Thoracic aorta (tissue), 2 donors: ENCODE results near the gene ATP13A1. TPM values are rescaled to one million over a fixed set of nuclear protein-coding genes. Genes with fewer than 3 reads are reported as not detected.
"Not testable (repeated sequence)": the region's sequence is repeated elsewhere in the genome, so short reads cannot be mapped to it uniquely, and the experiment has no call there.

ENCODE experiments used
- ATAC-seq: fragments of 150-250 bp; one replicate; pipeline ENCODE4 v1.8.0; 2017; ENCODE audit warnings: low read depth; ENCODE audit not compliant: insufficient number of reproducible peaks, low FRiP score
- DNase-seq: peaks from one replicate; pipeline ENCODE4 v3.0.0-alpha.2; 2020; ENCODE audit warnings: low spot score
- H3K27ac ChIP-seq, 2 donors: fragments of 200-600 bp; sonication (generic); 1 replicate in 1 of 2; 2 replicates in 1 of 2; pipeline ENCODE4 v1.5.1; 2016; ENCODE audit warnings: mild to moderate bottlenecking in 2 of 2, moderate library complexity in 2 of 2
- H3K27me3 ChIP-seq: fragments of 200-600 bp; sonication (generic); replicated peaks from 2 replicates; pipeline ENCODE4 v1.6.0; 2016; ENCODE audit warnings: mild to moderate bottlenecking; ENCODE audit not compliant: insufficient read depth
- H3K36me3 ChIP-seq: fragments of 200-600 bp; sonication (generic); one replicate; pipeline ENCODE4 v1.5.1; 2016
- H3K4me1 ChIP-seq, 2 donors: fragments of 200-600 bp; sonication (generic); 1 replicate in 1 of 2; 2 replicates in 1 of 2; pipeline versions ENCODE4 v1.5.1 to v1.6.0; 2016; ENCODE audit warnings: low read depth in 2 of 2, mild to moderate bottlenecking in 1 of 2; ENCODE audit not compliant: control insufficient read depth in 1 of 2
- H3K4me3 ChIP-seq: fragments of 200-600 bp; sonication (generic); 2 replicates; pipeline ENCODE4 v1.5.1; 2016; ENCODE audit warnings: mild to moderate bottlenecking
- H3K9me3 ChIP-seq: fragments of 200-600 bp; sonication (generic); 2 replicates; pipeline ENCODE4 v1.5.1; 2016
- total RNA-seq, 2 donors: library from RNA; depleted of rRNA; stranded (reverse); fragments of >200 nt; gene quantifications; one replicate each; pipeline versions ENCODE4 v1.1.0 to v1.2.3, GENCODE V29; 2016
- TF ChIP-seq, protein P1 (sequence below): fragments of 200-600 bp; sonication (generic); IDR thresholded peaks from one replicate; pipeline ENCODE4 v1.5.1; 2019; ENCODE audit warnings: antibody characterized with exemption

The ATP13A1 gene
- total RNA-seq, 2 donors from 2014 or later, result 95.0 to 150 TPM

GRCh38 chr19:19674315-19674714, 10.8 kb upstream of the ATP13A1 start:
- Histone ChIP-seq H3K36me3 (peaks cover 36% of the 10 kb centered on the region), H3K9me3 (peaks cover 17% of the 10 kb centered on the region), H3K4me3 (no peak overlapping the region), H3K27ac (no peak overlapping the region), H3K27me3 (no peaks in the 10 kb centered on the region), H3K4me1 (peaks cover 6 to 8% of the 10 kb centered on the region in 2 donors)
- ATAC-seq (no peak), DNase-seq (no peak)
- TF ChIP-seq, protein P1, sequence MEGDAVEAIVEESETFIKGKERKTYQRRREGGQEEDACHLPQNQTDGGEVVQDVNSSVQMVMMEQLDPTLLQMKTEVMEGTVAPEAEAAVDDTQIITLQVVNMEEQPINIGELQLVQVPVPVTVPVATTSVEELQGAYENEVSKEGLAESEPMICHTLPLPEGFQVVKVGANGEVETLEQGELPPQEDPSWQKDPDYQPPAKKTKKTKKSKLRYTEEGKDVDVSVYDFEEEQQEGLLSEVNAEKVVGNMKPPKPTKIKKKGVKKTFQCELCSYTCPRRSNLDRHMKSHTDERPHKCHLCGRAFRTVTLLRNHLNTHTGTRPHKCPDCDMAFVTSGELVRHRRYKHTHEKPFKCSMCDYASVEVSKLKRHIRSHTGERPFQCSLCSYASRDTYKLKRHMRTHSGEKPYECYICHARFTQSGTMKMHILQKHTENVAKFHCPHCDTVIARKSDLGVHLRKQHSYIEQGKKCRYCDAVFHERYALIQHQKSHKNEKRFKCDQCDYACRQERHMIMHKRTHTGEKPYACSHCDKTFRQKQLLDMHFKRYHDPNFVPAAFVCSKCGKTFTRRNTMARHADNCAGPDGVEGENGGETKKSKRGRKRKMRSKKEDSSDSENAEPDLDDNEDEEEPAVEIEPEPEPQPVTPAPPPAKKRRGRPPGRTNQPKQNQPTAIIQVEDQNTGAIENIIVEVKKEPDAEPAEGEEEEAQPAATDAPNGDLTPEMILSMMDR, result no peak

DNA sequence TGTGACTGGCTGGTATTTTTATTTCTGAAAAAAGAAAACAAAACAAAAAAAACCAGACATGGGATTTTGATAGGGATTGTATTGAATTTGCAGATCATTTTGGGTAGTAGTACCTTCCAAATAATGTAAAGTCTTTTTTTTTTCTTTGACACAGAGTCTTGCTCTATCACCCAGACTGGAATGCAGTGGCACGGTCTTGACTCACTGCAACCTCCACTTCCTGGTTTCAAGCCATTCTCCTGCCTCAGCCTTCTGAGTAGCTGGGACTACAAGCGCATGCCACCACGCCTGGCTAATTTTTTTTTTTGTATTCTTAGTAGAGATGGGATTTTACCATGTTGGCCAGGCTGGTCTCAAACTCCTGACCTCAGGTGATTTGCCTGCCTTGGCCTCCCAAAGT, 9.3 kb upstream of the ATP13A1 start:
- DNase-seq (no peak), ATAC-seq (no peak)
- H3K27me3 ChIP-seq, result no peaks in the 10 kb centered on the region
- H3K27ac ChIP-seq, result no peak overlapping the region
- peaks cover 27% of the 10 kb centered on the region for H3K36me3 ChIP-seq
- H3K4me1 ChIP-seq, result peaks cover 6 to 14% of the 10 kb centered on the region in 2 donors
- peaks cover 9% of the 10 kb centered on the region for H3K9me3 ChIP-seq
- no peak overlapping the region for H3K4me3 ChIP-seq
- TF ChIP-seq, protein P1, result no peak

DNA sequence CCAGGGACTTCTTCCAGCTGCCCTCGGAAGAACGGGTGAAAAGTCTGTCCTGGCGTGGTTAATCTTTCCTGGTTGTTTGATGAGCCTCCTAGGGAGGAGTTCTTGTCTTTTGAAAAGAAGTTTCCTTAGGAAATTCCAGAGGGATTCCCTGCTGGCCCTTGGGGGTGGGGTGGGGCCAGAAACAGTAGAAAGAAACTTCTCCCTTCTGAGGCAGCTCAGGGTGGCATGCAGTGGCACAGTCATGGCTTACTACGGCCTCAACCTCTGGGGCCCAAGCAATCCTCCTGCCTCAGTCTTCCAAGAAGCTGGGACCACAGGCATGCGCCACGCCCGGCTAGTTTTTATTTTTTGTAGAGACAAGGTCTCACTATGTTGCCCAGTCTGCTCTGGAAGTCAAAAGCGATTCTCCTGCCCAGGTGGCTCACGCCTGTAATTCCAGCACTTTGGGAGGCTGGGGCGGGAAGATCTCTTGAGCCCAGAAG, 6.6 kb upstream of the ATP13A1 start:
- Histone ChIP-seq H3K36me3 (peaks cover 15% of the 10 kb centered on the region), H3K9me3 (no peaks in the 10 kb centered on the region), H3K27me3 (no peaks in the 10 kb centered on the region), H3K4me3 (peak overlapping the region; percentile 99), H3K27ac (no peak overlapping the region), H3K4me1 (peaks cover 6 to 14% of the 10 kb centered on the region in 2 donors)
- TF ChIP-seq, protein P1, result no peak
- ATAC-seq, result no peak
- DNase-seq, result no peak

GRCh38 chr19:19668230-19669012, 4.9 kb upstream of the ATP13A1 start, which contains the start of gene ZNF101:
TSS of gene ZNF101 (plus strand) at chr19:19668839. CDS start at chr19:19668964, 125 bp downstream.
- peak; percentile 64 for DNase-seq
- peak; percentile 30 for ATAC-seq
- H3K27me3 ChIP-seq, result no peaks in the 10 kb centered on the region

GRCh38 chr19:19665420-19665948, 2.0 kb upstream of the ATP13A1 start:
- not testable (repeated sequence) for DNase-seq, H3K9me3 ChIP-seq, H3K27ac ChIP-seq, H3K36me3 ChIP-seq, H3K4me3 ChIP-seq, ATAC-seq, H3K27me3 ChIP-seq
- peaks cover 15 to 31% of the 10 kb centered on the region in 2 donors for H3K4me1 ChIP-seq

More at GRCh38 chr19:19668230-19669012, 4.9 kb upstream of the ATP13A1 start, which contains the start of gene ZNF101:
- peaks cover 6 to 14% of the 10 kb centered on the region in 2 donors for H3K4me1 ChIP-seq
- H3K4me3 ChIP-seq, result peak within 1 kb of the TSS; percentile 99
- H3K27ac ChIP-seq, result peak within 1 kb of the TSS; percentile 82 to 85
- TF ChIP-seq, protein P1, result no peak
- peaks cover 8% of the 10 kb centered on the region for H3K36me3 ChIP-seq
- H3K9me3 ChIP-seq, result no peaks in the 10 kb centered on the region
